ENCODE measurements around the gene CELF4.

The CELF4 gene

GRCh38 chr18:37545461-37546271 is 19.9 kb downstream of the CELF4 start:
- DNase-seq: no peak

DNA sequence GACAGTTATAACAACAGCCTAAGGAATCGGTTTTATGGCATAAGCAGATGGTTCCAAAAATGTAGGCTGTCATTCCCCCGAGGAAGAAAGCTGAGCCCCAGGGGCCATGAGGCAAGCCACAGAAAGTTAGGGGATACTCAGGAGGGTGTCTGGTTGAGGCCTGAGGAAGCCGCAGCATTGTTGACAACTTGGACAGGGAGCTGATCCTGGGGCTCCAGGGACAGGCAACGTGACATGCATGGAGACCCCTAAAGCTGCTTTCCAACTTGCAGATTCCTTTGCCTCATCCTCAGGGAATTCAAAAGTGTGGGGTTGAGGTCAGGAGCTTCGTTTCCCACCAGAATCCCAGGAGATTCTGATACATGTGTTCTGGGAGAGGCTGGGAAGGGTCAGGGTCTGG is 20.9 kb downstream of the CELF4 start:
- DNase-seq: no peak

- no peak for DNase-seq
Measured at GRCh38 chr18:37544217-37544616, 21.4 kb downstream of the CELF4 start.

GRCh38 chr18:37543321-37543720 is 22.3 kb downstream of the CELF4 start:
- DNase-seq: no peak

GRCh38 chr18:37541517-37541916 is 24.1 kb downstream of the CELF4 start:
- DNase-seq: no peak

GRCh38 chr18:37540424-37541138 is 25.0 kb downstream of the CELF4 start:
- no peak for DNase-seq

GRCh38 chr18:37539236-37539635 is 26.4 kb downstream of the CELF4 start:
- no peak for DNase-seq

- no peak for DNase-seq
Measured at GRCh38 chr18:37538526-37539205, 26.9 kb downstream of the CELF4 start.

GRCh38 chr18:37537868-37538525 is 27.6 kb downstream of the CELF4 start:
- no peak for DNase-seq

DNA sequence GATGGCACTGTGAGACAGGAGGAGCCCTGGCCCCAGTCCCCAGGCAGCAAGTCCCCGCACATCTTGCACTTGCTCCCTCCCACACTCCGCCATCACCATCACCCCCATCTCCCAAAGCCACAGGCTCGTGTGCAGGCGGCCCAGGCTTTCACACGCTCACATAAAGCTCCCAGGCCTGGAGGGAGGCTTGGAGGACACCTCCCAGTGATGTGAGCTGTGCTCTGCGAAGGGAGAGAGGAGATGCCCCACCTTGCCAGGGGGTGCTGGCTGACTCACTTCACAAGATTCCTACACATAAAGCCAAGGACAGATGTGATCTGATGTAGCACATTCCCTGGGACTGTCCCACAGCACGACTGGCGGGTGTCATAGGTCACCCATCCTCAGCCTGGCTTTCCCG is 28.9 kb downstream of the CELF4 start:
- DNase-seq: no peak

- DNase-seq: no peak
Measured at GRCh38 chr18:37535968-37536367, 29.6 kb downstream of the CELF4 start.

GRCh38 chr18:37534627-37535026 is 31.0 kb downstream of the CELF4 start:
- DNase-seq: no peak

- no peak for DNase-seq
Measured at GRCh38 chr18:37533647-37534584, 31.7 kb downstream of the CELF4 start.

DNA sequence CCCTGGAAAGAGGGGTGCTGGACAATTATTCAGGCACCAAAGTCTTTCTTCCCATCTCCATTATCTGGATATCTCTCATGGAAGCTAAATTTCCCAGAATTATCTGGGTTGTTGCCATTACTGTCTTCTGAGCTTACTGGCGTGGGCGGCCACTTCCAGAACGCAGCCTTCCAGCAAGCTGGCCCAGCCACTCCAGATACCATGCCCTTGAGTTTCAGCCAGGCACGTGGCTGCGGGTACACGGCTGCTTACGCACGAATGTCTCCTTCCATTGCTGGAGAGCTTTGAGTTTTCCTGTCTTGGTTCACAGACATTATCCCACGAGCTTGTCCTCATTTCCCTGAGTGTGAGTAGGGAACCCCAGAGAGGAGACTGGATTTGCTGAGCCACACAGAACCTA is 32.7 kb downstream of the CELF4 start:
- no peak for DNase-seq

GRCh38 chr18:37529863-37530262 is 35.7 kb downstream of the CELF4 start:
- DNase-seq: no peak

DNA sequence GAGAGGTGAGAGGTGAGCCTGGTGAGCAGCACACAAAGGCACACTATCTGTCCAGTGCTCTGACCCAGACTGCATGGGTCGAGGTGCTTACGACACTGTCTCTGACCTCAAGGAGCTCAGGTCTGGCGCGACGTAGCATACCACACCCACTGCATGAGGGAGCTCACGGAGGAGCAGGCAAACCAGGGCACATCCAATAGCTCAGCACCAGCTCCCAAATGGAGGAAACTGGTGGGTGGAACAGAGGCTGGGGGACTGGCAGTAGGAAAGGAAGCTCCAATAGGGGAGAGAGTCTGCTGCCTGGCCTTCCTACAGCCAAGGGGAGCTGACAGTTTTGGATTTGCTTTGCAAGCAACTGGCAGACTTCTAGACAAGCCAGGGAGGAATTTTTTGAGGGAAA is 36.3 kb downstream of the CELF4 start:
- DNase-seq: no peak

GRCh38 chr18:37527395-37527794 is 38.2 kb downstream of the CELF4 start:
- DNase-seq: no peak

GRCh38 chr18:37525262-37525585 is 40.4 kb downstream of the CELF4 start:
- DNase-seq: no peak

GRCh38 chr18:37524498-37525261 is 40.9 kb downstream of the CELF4 start:
- no peak for DNase-seq

GRCh38 chr18:37524139-37524497 is 41.5 kb downstream of the CELF4 start:
- DNase-seq: no peak

Measured in SIG-M5 (cell line).